GM10248 (cell line): Measurements from ENCODE around the gene MUC7.

Experiments used
- CTCF ChIA-PET: fragments of 300-600 bp; sonication (Branson Sonifier 250); formaldehyde crosslinking; extraction: SDS; loops from one replicate; lab custom pipeline; 2021; ENCODE audit warnings: antibody characterized with exemption; lab: Yijun Ruan, JAX
- POLR2A ChIA-PET: fragments of 350-650 bp; sonication (Branson Sonifier 250); formaldehyde crosslinking; extraction: SDS; loops from one replicate; lab custom pipeline; 2020; ENCODE audit warnings: antibody characterized with exemption; lab: Yijun Ruan, JAX
- DNase-seq: peaks from one replicate; pipeline ENCODE4 v3.0.0; 2012; ENCODE audit errors: extremely low spot score
- TF ChIP-seq, protein P1 (sequence below): IDR thresholded peaks from 2 replicates; pipeline ENCODE4 v1.5.1; 2012; ENCODE audit warnings: mild to moderate bottlenecking, low read depth; ENCODE audit errors: extremely low read depth, missing control alignments, control extremely low read depth

Gene MUC7

DNA sequence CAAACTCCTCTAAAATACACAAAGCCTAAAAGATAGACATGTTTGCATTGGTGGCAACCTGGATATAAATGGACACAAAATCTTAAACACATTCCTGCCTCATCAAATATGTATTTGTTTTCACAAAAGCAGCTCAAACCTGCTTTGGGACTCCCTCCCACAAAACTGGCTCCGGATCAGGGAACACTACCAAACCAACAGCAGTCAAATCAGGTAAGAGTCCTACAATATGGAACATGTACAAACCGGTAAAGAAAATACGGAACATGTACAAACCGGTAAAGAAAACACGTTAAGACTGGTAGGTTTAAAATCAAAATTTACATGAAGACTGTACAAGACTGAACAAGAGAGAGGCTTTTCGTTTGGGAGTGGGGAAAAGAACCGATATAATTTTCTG, 50.6 kb downstream of the MUC7 start:
- TF ChIP-seq, protein P1, sequence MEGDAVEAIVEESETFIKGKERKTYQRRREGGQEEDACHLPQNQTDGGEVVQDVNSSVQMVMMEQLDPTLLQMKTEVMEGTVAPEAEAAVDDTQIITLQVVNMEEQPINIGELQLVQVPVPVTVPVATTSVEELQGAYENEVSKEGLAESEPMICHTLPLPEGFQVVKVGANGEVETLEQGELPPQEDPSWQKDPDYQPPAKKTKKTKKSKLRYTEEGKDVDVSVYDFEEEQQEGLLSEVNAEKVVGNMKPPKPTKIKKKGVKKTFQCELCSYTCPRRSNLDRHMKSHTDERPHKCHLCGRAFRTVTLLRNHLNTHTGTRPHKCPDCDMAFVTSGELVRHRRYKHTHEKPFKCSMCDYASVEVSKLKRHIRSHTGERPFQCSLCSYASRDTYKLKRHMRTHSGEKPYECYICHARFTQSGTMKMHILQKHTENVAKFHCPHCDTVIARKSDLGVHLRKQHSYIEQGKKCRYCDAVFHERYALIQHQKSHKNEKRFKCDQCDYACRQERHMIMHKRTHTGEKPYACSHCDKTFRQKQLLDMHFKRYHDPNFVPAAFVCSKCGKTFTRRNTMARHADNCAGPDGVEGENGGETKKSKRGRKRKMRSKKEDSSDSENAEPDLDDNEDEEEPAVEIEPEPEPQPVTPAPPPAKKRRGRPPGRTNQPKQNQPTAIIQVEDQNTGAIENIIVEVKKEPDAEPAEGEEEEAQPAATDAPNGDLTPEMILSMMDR, result no peak
- CTCF ChIA-PET, result interaction anchor here (1.3 kb wide), 1 partner anchor 10 kb away, joined by 6 read pairs; no protein-coding TSS in a partner anchor
- no peak for DNase-seq
- POLR2A ChIA-PET, result no interaction called here

DNA sequence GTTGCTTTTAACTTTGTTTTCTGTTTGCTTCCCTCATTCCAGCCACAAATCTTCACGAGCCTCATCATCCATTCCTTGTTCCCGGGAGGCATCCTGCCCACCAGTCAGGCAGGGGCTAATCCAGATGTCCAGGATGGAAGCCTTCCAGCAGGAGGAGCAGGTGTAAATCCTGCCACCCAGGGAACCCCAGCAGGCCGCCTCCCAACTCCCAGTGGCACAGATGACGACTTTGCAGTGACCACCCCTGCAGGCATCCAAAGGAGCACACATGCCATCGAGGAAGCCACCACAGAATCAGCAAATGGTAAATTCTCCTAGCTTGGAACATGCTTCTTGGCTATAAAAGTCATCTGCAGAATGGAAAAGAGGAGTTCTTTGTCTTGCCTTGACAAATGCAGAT, 59.0 kb downstream of the MUC7 start:
- no peak for DNase-seq
- ChIA-PET CTCF (no interaction called here), POLR2A (interaction anchor here (0.5 kb wide), 1 partner anchor 700 kb away, joined by 5 read pairs; no protein-coding TSS in a partner anchor)
- TF ChIP-seq, protein P1, result no peak

DNA sequence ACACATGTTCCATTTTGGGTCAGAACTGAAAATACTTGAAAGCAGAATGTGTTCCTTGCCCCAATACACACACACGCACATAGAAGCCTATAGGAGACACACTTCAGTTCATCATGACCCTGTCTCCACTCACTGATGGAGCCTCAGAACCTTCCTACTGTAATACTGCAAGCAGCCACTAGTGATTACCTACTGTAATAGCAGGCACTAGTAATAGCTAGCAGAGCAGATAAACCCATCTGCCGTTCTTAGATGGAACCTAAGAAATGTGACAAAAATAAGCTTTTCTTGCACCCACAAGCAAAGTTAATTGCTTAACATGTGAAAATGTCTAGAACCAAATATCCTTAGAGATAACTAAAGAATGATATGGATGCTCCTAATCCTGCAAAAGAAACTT, 60.0 kb downstream of the MUC7 start:
- TF ChIP-seq, protein P1, result no peak
- POLR2A ChIA-PET, result no interaction called here
- CTCF ChIA-PET, result interaction anchor here (0.8 to 0.9 kb wide), 3 partner anchors 8 to 26 kb away, joined by 3 to 6 read pairs (median 4); no protein-coding TSS in a partner anchor
- DNase-seq, result no peak
